NCI-H146 (cell line): ENCODE measurements around the gene PKP4.
"Not testable (repeated sequence)": the region's sequence is repeated elsewhere in the genome, so short reads cannot be mapped to it uniquely, and the experiment has no call there.

Source experiments
- DNase-seq: peaks from one replicate; lab custom pipeline; 2025; lab: John Stamatoyannopoulos, UW

Gene PKP4, protein sequence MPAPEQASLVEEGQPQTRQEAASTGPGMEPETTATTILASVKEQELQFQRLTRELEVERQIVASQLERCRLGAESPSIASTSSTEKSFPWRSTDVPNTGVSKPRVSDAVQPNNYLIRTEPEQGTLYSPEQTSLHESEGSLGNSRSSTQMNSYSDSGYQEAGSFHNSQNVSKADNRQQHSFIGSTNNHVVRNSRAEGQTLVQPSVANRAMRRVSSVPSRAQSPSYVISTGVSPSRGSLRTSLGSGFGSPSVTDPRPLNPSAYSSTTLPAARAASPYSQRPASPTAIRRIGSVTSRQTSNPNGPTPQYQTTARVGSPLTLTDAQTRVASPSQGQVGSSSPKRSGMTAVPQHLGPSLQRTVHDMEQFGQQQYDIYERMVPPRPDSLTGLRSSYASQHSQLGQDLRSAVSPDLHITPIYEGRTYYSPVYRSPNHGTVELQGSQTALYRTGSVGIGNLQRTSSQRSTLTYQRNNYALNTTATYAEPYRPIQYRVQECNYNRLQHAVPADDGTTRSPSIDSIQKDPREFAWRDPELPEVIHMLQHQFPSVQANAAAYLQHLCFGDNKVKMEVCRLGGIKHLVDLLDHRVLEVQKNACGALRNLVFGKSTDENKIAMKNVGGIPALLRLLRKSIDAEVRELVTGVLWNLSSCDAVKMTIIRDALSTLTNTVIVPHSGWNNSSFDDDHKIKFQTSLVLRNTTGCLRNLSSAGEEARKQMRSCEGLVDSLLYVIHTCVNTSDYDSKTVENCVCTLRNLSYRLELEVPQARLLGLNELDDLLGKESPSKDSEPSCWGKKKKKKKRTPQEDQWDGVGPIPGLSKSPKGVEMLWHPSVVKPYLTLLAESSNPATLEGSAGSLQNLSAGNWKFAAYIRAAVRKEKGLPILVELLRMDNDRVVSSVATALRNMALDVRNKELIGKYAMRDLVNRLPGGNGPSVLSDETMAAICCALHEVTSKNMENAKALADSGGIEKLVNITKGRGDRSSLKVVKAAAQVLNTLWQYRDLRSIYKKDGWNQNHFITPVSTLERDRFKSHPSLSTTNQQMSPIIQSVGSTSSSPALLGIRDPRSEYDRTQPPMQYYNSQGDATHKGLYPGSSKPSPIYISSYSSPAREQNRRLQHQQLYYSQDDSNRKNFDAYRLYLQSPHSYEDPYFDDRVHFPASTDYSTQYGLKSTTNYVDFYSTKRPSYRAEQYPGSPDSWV

GRCh38 chr2:158456309-158457066, at the start of gene PKP4, which contains the start of gene CCDC148:
Gene PKP4 (plus strand): TSS chr2:158456952. CDS start chr2:158533185, 76,233 bp downstream.
Gene CCDC148 (minus strand): TSS chr2:158456753. CDS start chr2:158456439, 314 bp downstream.
- peak; percentile 94 for DNase-seq

GRCh38 chr2:158407031-158407430, 49.7 kb upstream of the PKP4 start:
- no peak for DNase-seq

- no peak for DNase-seq
These were observed 46.6 kb upstream of the PKP4 start for GRCh38 chr2:158410132-158410531.

GRCh38 chr2:158411748-158412147, 45.0 kb upstream of the PKP4 start:
- DNase-seq, result no peak

GRCh38 chr2:158412206-158412605, 44.5 kb upstream of the PKP4 start:
- DNase-seq, result no peak

- DNase-seq, result no peak
These were observed 43.2 kb upstream of the PKP4 start for GRCh38 chr2:158413581-158413980.

- DNase-seq, result no peak
These were observed 42.2 kb upstream of the PKP4 start for GRCh38 chr2:158414538-158414937.

DNA sequence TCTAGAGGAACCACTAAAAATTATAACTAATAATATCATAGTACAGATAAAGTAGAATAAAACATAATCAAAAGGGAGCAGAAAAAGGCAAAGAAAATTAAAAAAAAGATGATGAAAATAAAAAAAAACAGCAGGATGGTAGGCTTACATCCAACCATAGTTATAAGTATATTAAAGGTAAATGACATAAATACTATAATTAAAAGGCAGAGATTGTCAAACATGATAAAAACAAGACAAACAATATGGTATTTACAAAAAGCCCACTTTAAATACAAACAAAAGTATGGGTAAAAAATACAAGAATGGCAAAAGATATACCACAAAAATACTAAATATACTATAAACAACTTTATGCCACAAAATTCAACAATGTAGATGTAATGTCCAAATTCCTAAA, 24.6 kb upstream of the PKP4 start:
- no peak for DNase-seq

DNA sequence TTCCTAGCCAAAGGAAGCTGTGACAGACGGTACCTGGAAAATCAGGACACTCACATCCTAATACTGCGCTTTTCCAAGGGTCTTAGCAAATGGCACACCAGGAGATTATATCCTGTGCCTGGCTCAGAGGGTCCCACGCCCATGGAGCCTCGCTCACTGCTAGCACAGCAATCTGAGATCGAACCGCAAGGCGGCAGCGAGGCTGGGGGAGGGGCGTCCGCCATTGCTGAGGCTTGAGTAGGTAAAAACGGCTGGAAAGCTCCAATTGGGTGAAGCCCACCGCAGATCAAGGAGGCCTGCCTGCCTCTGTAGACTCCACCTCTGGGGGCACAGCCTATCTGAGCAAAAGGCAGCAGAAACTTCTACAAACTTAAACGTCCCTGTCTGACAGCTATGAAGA, 23.0 kb upstream of the PKP4 start:
- DNase-seq, result not testable (repeated sequence)

GRCh38 chr2:158439062-158439461, 17.7 kb upstream of the PKP4 start:
- not testable (repeated sequence) for DNase-seq

DNA sequence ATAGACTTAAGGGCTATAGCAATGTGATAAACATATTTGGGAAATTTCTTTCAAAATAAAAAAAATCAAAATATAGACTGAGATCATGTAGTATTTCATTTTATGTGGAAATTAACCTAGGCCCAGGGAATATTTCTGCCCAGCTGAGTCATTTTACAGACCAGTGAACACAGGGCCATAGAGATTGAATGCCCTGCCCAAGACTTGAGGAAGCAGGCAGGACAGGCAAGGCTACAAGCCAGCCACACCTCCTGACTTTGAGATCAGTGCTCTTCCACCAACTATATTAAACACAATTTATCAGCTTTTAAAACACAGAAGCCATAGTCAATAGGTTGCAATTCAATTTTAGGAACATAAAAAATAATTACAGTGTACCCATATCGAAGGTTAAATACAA, 13.1 kb upstream of the PKP4 start:
- DNase-seq, result no peak

DNA sequence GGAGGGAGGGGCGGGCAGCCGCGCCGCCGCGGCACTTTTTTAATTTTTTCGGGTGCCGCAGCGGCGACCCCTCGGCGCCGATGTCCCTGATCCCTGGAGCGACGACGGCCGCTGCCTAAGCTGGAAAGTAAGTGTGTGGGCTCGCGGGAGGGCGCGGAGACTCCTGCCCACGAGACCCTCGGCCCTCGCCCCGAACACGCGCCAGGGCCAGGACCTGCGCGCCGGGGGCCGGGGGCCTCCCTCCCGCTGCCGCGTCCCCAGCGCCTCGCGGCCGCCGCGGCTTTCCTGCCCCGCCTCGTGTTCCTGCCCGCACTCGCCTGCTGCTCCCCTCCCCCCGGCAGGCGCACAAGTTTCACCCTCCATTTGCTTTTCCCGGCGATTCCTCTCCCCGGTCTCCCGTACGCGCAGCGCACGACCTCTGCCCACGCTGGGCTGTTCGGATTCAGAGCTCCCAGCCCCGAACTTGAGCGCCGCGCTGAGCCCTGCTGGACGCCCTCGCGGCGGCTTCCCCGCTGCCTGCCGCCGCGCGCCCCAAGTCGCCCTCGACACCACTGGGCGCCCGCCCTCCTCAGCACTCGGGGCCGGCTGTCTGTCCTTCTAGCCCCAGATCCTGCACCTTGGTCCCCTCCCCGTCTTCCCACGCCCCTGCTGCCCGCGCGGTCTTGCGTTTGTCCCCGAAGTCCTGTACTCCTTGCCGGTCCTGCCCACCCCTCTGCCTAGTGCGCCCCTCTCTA, 507 bp downstream of the PKP4 start:
- DNase-seq, result peak; percentile 69

- peak; percentile 70 for DNase-seq
These were observed 1.3 kb downstream of the PKP4 start for GRCh38 chr2:158457826-158458616.

DNA sequence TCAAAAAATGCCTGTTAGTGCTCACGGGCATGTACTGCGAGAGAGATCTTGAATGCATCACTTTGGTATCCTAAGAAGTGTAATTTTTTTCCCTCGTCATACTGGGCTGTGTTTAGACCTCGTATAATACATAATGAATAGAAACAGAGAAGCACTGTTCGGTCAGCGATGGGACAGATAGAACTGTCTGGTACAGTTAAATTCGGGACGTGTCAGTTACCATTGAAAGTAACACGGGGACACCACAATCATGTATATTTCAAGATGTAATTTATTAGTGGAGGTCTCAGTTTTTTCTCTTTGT, 1.8 kb downstream of the PKP4 start:
- no peak for DNase-seq

- DNase-seq, result no peak
These were observed 2.6 kb downstream of the PKP4 start for GRCh38 chr2:158459161-158460003.

- DNase-seq, result no peak
These were observed 4.0 kb downstream of the PKP4 start for GRCh38 chr2:158460632-158461297.

GRCh38 chr2:158463496-158464095, 6.8 kb downstream of the PKP4 start:
- DNase-seq, result no peak
